ENCODE results near the gene ZFYVE16. TPM values are rescaled to one million over a fixed set of nuclear protein-coding genes. Genes with fewer than 3 reads are reported as not detected.

Gene ZFYVE16
- total RNA-seq, 1 donor from 2014 or later = 50.1 TPM

GRCh38 chr5:80507663-80508062 is 99.8 kb downstream of the ZFYVE16 start:
- Histone ChIP-seq H3K27me3 (ENCODE audit: control insufficient read depth in 3 of 3, insufficient read depth in 3 of 3, low read length in 3 of 3) (no peaks in the 10 kb centered on the region), H3K27ac (ENCODE audit: low read depth, low read length) (no peak overlapping the region), H3K9ac (ENCODE audit: low read depth in 1 of 3, low read length in 3 of 3) (no peak overlapping the region), H3K36me3 (ENCODE audit: control insufficient read depth in 3 of 3, insufficient read depth in 3 of 3, low read length in 3 of 3) (no peaks in the 10 kb centered on the region), H3K4me3 (ENCODE audit: low read length in 3 of 3) (no peak overlapping the region), H3K9me3 (ENCODE audit: control insufficient read depth in 3 of 3, low read length in 3 of 3) (no peaks in the 10 kb centered on the region), H3K4me1 (ENCODE audit: control insufficient read depth in 3 of 3, insufficient read depth in 3 of 3, low read length in 3 of 3) (no peaks in the 10 kb centered on the region)

- no peak overlapping the region for H3K9ac ChIP-seq (ENCODE audit: low read depth in 1 of 3, low read length in 3 of 3)
- H3K4me3 ChIP-seq (ENCODE audit: low read length in 3 of 3) = no peak overlapping the region
- H3K36me3 ChIP-seq (ENCODE audit: control insufficient read depth in 3 of 3, insufficient read depth in 3 of 3, low read length in 3 of 3) = no peaks in the 10 kb centered on the region
- no peaks in the 10 kb centered on the region for H3K9me3 ChIP-seq (ENCODE audit: control insufficient read depth in 3 of 3, low read length in 3 of 3)
- H3K27ac ChIP-seq (ENCODE audit: low read depth, low read length) = no peak overlapping the region
- H3K27me3 ChIP-seq (ENCODE audit: control insufficient read depth in 3 of 3, insufficient read depth in 3 of 3, low read length in 3 of 3) = no peaks in the 10 kb centered on the region
- H3K4me1 ChIP-seq (ENCODE audit: control insufficient read depth in 3 of 3, insufficient read depth in 3 of 3, low read length in 3 of 3) = no peaks in the 10 kb centered on the region
Measured at GRCh38 chr5:80508844-80509243, 101.0 kb downstream of the ZFYVE16 start.

- H3K27ac ChIP-seq (ENCODE audit: low read depth, low read length) = no peak overlapping the region
- no peak overlapping the region for H3K4me3 ChIP-seq (ENCODE audit: low read length in 3 of 3)
- H3K27me3 ChIP-seq (ENCODE audit: control insufficient read depth in 3 of 3, insufficient read depth in 3 of 3, low read length in 3 of 3) = no peaks in the 10 kb centered on the region
- no peaks in the 10 kb centered on the region for H3K4me1 ChIP-seq (ENCODE audit: control insufficient read depth in 3 of 3, insufficient read depth in 3 of 3, low read length in 3 of 3)
- no peaks in the 10 kb centered on the region for H3K9me3 ChIP-seq (ENCODE audit: control insufficient read depth in 3 of 3, low read length in 3 of 3)
- no peaks in the 10 kb centered on the region for H3K36me3 ChIP-seq (ENCODE audit: control insufficient read depth in 3 of 3, insufficient read depth in 3 of 3, low read length in 3 of 3)
- no peak overlapping the region for H3K9ac ChIP-seq (ENCODE audit: low read depth in 1 of 3, low read length in 3 of 3)
Measured at GRCh38 chr5:80509362-80509761, 101.5 kb downstream of the ZFYVE16 start.

GRCh38 chr5:80516826-80517225 is 109.0 kb downstream of the ZFYVE16 start:
- Histone ChIP-seq H3K9ac (ENCODE audit: low read depth in 1 of 3, low read length in 3 of 3) (no peak overlapping the region), H3K27ac (ENCODE audit: low read depth, low read length) (no peak overlapping the region), H3K27me3 (ENCODE audit: control insufficient read depth in 3 of 3, insufficient read depth in 3 of 3, low read length in 3 of 3) (no peaks in the 10 kb centered on the region), H3K9me3 (ENCODE audit: control insufficient read depth in 3 of 3, low read length in 3 of 3) (no peaks in the 10 kb centered on the region), H3K4me1 (ENCODE audit: control insufficient read depth in 3 of 3, insufficient read depth in 3 of 3, low read length in 3 of 3) (no peaks in the 10 kb centered on the region), H3K4me3 (ENCODE audit: low read length in 3 of 3) (no peak overlapping the region), H3K36me3 (ENCODE audit: control insufficient read depth in 3 of 3, insufficient read depth in 3 of 3, low read length in 3 of 3) (no peaks in the 10 kb centered on the region)

Small RNA genes lying within 50 kb of the gene (small RNA-seq; reads per million reads assigned to genes)
- 0.21 reads per million for gene RNU6-211P

Other genes starting within 250 kb of the ZFYVE16 start
- 21.4 TPM for gene SERINC5, start 152.0 kb upstream of the ZFYVE16 start, total RNA-seq
- gene SPZ1, start 88.1 kb upstream of the ZFYVE16 start, total RNA-seq = not detected
- 7.8 TPM for gene FAM151B, start 80.0 kb downstream of the ZFYVE16 start, total RNA-seq
- gene ANKRD34B, start 162.2 kb downstream of the ZFYVE16 start, total RNA-seq = under 0.01 TPM
- gene MSH3, start 246.6 kb downstream of the ZFYVE16 start, total RNA-seq = 19.3 TPM
- gene DHFR, start 246.9 kb downstream of the ZFYVE16 start, total RNA-seq = 13.0 TPM

Data from skeletal muscle tissue (tissue), 5 donors.